ENCODE measurements around the gene ARHGAP9.
A peak's percentile ranks its signal among the peaks of the same experiment; 100 is the strongest.

The ARHGAP9 gene

DNA sequence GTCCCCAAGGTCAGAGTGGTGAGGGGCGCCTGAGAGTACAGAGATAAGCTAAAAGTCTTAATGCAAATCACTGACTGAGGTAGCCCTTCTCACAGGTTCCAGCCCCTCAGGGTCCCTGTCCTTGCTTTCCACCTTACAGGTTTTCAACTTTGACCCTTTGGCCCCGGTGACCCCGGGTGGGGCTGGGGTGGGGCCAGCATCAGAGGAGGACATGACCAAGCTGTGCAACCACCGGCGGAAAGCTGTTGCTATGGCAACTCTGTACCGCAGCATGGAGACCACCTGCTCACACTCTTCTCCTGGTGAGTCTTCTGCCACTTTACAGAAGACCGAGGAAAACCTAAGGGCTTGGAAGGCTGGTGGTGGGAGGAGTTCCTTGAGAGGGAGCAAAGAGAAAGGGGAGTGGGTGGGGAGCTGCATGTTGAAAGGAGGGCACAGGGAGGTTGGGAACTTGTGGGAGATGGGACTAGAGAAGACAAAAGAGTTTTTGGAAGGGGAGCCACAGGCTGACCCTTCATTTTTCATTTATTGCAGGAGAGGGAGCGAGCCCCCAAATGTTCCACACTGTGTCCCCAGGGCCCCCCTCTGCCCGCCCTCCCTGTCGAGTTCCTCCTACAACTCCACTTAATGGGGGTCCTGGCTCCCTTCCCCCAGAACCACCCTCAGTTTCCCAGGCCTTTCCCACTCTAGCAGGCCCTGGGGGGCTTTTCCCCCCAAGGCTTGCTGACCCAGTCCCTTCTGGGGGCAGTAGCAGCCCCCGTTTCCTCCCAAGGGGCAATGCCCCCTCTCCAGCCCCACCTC lies 45.3 kb upstream of the ARHGAP9 start:
- Histone ChIP-seq H4K20me1 (ENCODE audit: insufficient read depth, low read length, poor library complexity, severe bottlenecking) (peaks cover 33% of the 10 kb centered on the region), H3K4me1 (ENCODE audit: insufficient read depth, low read length, poor library complexity, severe bottlenecking) (peaks cover 39% of the 10 kb centered on the region), H3K9me3 (ENCODE audit: insufficient read depth, low read depth, low read length) (no peaks in the 10 kb centered on the region), H3K27me3 (ENCODE audit: insufficient read depth, low read length, poor library complexity, severe bottlenecking) (no peaks in the 10 kb centered on the region), H3K4me3 (ENCODE audit: low read length, poor library complexity, severe bottlenecking) (peak overlapping the region; percentile 94), H3K4me2 (ENCODE audit: low read depth, low read length, poor library complexity, severe bottlenecking) (peak overlapping the region; percentile 92), H3K36me3 (ENCODE audit: insufficient read depth, low read length) (peaks cover 22% of the 10 kb centered on the region; the same call in 1 of the 2 replicates), H3K9me2 (replicated peaks; ENCODE audit: low read depth, low read length) (no peaks in the 10 kb centered on the region), H3K79me2 (ENCODE audit: insufficient read depth, low read length) (peaks cover 47% of the 10 kb centered on the region), H3K9ac (ENCODE audit: low read depth, low read length, poor library complexity, severe bottlenecking) (peak overlapping the region; percentile 92), H3F3A (ENCODE audit: low read depth) (peaks cover 15% of the 10 kb centered on the region), H2AFZ (ENCODE audit: low read length) (no peak overlapping the region)
- TF ChIP-seq EZH2phosphoT487 (IDR thresholded peaks at IDR 0.05; ENCODE audit: borderline replicate concordance), result no peak
- TF ChIP-seq, protein P1, sequence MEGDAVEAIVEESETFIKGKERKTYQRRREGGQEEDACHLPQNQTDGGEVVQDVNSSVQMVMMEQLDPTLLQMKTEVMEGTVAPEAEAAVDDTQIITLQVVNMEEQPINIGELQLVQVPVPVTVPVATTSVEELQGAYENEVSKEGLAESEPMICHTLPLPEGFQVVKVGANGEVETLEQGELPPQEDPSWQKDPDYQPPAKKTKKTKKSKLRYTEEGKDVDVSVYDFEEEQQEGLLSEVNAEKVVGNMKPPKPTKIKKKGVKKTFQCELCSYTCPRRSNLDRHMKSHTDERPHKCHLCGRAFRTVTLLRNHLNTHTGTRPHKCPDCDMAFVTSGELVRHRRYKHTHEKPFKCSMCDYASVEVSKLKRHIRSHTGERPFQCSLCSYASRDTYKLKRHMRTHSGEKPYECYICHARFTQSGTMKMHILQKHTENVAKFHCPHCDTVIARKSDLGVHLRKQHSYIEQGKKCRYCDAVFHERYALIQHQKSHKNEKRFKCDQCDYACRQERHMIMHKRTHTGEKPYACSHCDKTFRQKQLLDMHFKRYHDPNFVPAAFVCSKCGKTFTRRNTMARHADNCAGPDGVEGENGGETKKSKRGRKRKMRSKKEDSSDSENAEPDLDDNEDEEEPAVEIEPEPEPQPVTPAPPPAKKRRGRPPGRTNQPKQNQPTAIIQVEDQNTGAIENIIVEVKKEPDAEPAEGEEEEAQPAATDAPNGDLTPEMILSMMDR (conservative IDR thresholded peaks at IDR 0.05; ENCODE audit: low read length), result no peak

DNA sequence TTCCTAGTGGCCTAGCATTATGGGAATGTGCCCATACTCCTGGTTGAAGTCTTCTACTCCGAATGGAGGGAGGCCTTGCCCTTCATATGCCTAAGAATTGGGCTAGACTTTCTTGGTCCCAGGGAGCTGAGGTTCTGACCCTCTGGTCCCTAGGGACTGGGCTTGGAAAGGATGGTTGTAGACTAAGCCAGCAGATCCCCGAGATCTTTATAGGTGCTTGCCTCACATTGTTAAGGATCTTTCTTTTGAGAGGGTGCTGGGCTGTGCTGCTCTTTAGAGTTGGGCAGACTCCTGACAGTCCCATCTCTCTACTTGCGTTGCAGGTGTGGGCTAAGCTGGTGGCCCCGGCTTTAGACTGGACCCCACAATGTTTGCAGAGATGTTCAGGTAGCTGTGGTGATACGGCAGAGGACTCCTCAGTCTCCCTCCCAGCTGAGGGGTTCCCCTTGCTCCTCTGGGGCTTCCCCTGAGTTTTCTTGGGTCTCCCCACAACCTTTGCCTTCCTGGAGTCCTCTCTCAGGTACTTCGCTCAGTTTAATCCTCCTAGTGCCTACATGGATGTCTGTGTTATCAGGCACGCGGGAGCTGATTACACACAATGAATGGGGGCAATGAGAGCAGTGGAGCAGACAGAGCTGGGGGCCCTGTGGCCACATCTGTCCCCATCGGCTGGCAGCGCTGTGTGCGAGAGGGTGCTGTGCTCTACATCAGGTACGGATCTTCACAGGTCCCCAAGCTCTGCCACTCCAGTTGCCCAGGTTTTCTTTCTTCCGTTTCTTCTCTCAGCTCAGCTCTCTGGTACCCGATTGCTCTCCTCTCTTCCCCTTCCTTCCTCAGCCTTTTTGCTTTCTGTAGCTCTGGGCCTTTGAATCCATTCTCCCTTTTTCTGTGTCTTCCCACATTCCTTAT lies 44.3 kb upstream of the ARHGAP9 start:
- H4K20me1 ChIP-seq (ENCODE audit: insufficient read depth, low read length, poor library complexity, severe bottlenecking), result peaks cover 43% of the 10 kb centered on the region
- H3K4me1 ChIP-seq (ENCODE audit: insufficient read depth, low read length, poor library complexity, severe bottlenecking), result peaks cover 44% of the 10 kb centered on the region
- H3K36me3 ChIP-seq (ENCODE audit: insufficient read depth, low read length), result peaks cover 13% of the 10 kb centered on the region; the same call in 1 of the 2 replicates
- H3K9ac ChIP-seq (ENCODE audit: low read depth, low read length, poor library complexity, severe bottlenecking), result peak overlapping the region; percentile 92
- no peaks in the 10 kb centered on the region for H3K9me2 ChIP-seq (replicated peaks; ENCODE audit: low read depth, low read length)
- peak overlapping the region; percentile 92 for H3K4me2 ChIP-seq (ENCODE audit: low read depth, low read length, poor library complexity, severe bottlenecking)
- H3K27me3 ChIP-seq (ENCODE audit: insufficient read depth, low read length, poor library complexity, severe bottlenecking), result no peaks in the 10 kb centered on the region
- H3K79me2 ChIP-seq (ENCODE audit: insufficient read depth, low read length), result peaks cover 58% of the 10 kb centered on the region
- H3K9me3 ChIP-seq (ENCODE audit: insufficient read depth, low read depth, low read length), result no peaks in the 10 kb centered on the region
- no peak overlapping the region for H2AFZ ChIP-seq (ENCODE audit: low read length)
- peaks cover 15% of the 10 kb centered on the region for H3F3A ChIP-seq (ENCODE audit: low read depth)
- TF ChIP-seq, protein P1 (conservative IDR thresholded peaks at IDR 0.05; ENCODE audit: low read length), result no peak
- no peak for TF ChIP-seq EZH2phosphoT487 (IDR thresholded peaks at IDR 0.05; ENCODE audit: borderline replicate concordance)
- peak overlapping the region; percentile 94 for H3K4me3 ChIP-seq (ENCODE audit: low read length, poor library complexity, severe bottlenecking)

DNA sequence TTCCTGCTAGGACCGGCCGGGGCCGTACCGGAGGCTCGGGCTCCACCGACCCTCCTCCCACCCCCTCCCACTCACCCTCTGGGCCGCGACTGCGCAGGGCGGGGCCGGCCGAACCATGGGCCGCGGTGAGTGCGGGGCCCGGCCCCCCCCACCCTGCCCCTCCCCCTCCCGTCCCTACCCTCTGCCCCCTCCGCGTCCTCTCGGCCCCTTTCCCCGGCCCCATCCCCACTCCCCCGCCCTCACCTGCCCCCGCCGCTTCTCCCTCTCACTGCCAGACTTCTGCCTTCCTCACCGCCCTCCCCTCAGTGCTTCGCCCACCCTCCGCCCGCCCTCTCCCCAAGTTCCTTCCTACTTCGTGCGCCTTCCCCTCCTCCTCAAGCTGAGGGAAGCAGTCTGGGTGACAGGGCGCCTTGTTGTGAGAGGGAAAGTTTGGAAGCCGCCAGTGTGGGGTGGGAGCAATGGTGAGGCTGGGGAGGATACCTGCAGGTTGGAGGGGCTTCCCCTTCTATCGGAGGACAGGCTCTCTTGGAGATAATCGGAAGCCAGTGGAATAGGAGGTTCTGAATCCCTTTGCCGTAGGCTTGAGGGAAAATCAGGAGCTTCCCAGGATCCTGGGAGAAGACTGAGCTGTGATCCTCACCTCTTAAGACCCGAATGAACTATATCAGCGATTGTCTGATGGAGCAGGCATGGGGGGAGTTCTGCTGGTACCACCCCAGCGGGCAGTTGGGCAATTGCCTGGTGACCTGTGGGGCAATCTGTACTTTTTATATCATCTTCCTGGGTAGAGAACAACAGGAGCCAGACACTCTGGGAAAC lies 43.4 kb upstream of the ARHGAP9 start:
- Histone ChIP-seq H3K9me3 (ENCODE audit: insufficient read depth, low read depth, low read length) (no peaks in the 10 kb centered on the region), H3K36me3 (ENCODE audit: insufficient read depth, low read length) (peaks cover 15% of the 10 kb centered on the region; the same call in 1 of the 2 replicates), H3K4me3 (ENCODE audit: low read length, poor library complexity, severe bottlenecking) (peak overlapping the region; percentile 94), H3K9me2 (replicated peaks; ENCODE audit: low read depth, low read length) (no peaks in the 10 kb centered on the region), H3K9ac (ENCODE audit: low read depth, low read length, poor library complexity, severe bottlenecking) (peak overlapping the region; percentile 92), H3K27me3 (ENCODE audit: insufficient read depth, low read length, poor library complexity, severe bottlenecking) (no peaks in the 10 kb centered on the region), H3K79me2 (ENCODE audit: insufficient read depth, low read length) (peaks cover 66% of the 10 kb centered on the region), H3F3A (ENCODE audit: low read depth) (peaks cover 15% of the 10 kb centered on the region), H4K20me1 (ENCODE audit: insufficient read depth, low read length, poor library complexity, severe bottlenecking) (peaks cover 52% of the 10 kb centered on the region), H3K4me1 (ENCODE audit: insufficient read depth, low read length, poor library complexity, severe bottlenecking) (peaks cover 52% of the 10 kb centered on the region), H3K4me2 (ENCODE audit: low read depth, low read length, poor library complexity, severe bottlenecking) (peak overlapping the region; percentile 92), H2AFZ (ENCODE audit: low read length) (no peak overlapping the region)
- TF ChIP-seq, protein P1 (conservative IDR thresholded peaks at IDR 0.05; ENCODE audit: low read length), result 0 out of 2 replicates have a peak, but pooled peaks have one; percentile 14
- no peak for TF ChIP-seq EZH2phosphoT487 (IDR thresholded peaks at IDR 0.05; ENCODE audit: borderline replicate concordance)

All from Loucy (cell line).